Bronchial epithelial cell (primary cell): ENCODE results near the gene PPM1D. TPM values are rescaled to one million over a fixed set of nuclear protein-coding genes. Genes with fewer than 3 reads are reported as not detected.
A peak's percentile ranks its signal among the peaks of the same experiment; 100 is the strongest.
"Not testable (repeated sequence)": the region's sequence is repeated elsewhere in the genome, so short reads cannot be mapped to it uniquely, and the experiment has no call there.

Source experiments
- DNase-seq: peaks from one replicate; pipeline ENCODE4 v3.0.0-alpha.2; 2010; ENCODE audit warnings: low read depth
- FAIRE-seq: peaks from 2 replicates; lab custom pipeline; 2011; peaks lifted over from hg19 to GRCh38; lab: Jason Lieb, UNC
- H3K27me3 ChIP-seq: 2 replicates; pipeline ENCODE4 v1.5.1; 2011; ENCODE audit warnings: low read length; ENCODE audit not compliant: control insufficient read depth, insufficient read depth
- H3K36me3 ChIP-seq: 2 replicates; pipeline ENCODE4 v1.5.1; 2011; ENCODE audit warnings: low read length; ENCODE audit not compliant: control insufficient read depth, insufficient read depth
- H3K4me3 ChIP-seq: 2 replicates; pipeline ENCODE4 v1.5.1; 2011; ENCODE audit warnings: mild to moderate bottlenecking, low read depth, low read length, control low read depth
- CTCF ChIP-seq: IDR thresholded peaks from 2 replicates; pipeline ENCODE4 v1.5.1; 2011; ENCODE audit warnings: mild to moderate bottlenecking, moderate library complexity, low read length, control low read depth, inconsistent platforms; ENCODE audit not compliant: insufficient read depth, severe bottlenecking
- total RNA-seq: library from RNA; depleted of rRNA; stranded (reverse); fragments of >200 nt; gene quantifications from 2 replicates; pipeline ENCODE4 v1.2.1, GENCODE V29; 2014

The PPM1D gene
- total RNA-seq, 1 donor from 2014 or later, result 3.2 TPM

GRCh38 chr17:60585887-60586286 is 14.1 kb upstream of the PPM1D start:
- no peaks in the 10 kb centered on the region for H3K27me3 ChIP-seq
- H3K36me3 ChIP-seq, result no peaks in the 10 kb centered on the region
- H3K4me3 ChIP-seq, result no peak overlapping the region
- TF ChIP-seq CTCF, result no peak
- FAIRE-seq, result no peak
- no peak for DNase-seq

- DNase-seq (no peak), FAIRE-seq (no peak)
- H3K27me3 ChIP-seq, result no peaks in the 10 kb centered on the region
- H3K36me3 ChIP-seq, result no peaks in the 10 kb centered on the region
- peak; percentile 36 for TF ChIP-seq CTCF
- no peak overlapping the region for H3K4me3 ChIP-seq
Observed at GRCh38 chr17:60586288-60586974, 13.6 kb upstream of the PPM1D start.

- no peaks in the 10 kb centered on the region for H3K27me3 ChIP-seq
- no peak for FAIRE-seq
Observed at GRCh38 chr17:60590070-60590469, 9.9 kb upstream of the PPM1D start.

GRCh38 chr17:60592750-60593149 is 7.2 kb upstream of the PPM1D start:
- H3K4me3 ChIP-seq, result no peak overlapping the region
- no peak for FAIRE-seq
- no peak for DNase-seq
- H3K36me3 ChIP-seq, result no peaks in the 10 kb centered on the region
- H3K27me3 ChIP-seq, result no peaks in the 10 kb centered on the region
- TF ChIP-seq CTCF, result no peak

More at GRCh38 chr17:60590070-60590469, 9.9 kb upstream of the PPM1D start:
- Histone ChIP-seq H3K36me3 (no peaks in the 10 kb centered on the region), H3K4me3 (no peak overlapping the region)
- DNase-seq, result no peak
- TF ChIP-seq CTCF, result no peak

GRCh38 chr17:60593441-60594036 is 6.5 kb upstream of the PPM1D start:
- not testable (repeated sequence) for DNase-seq, H3K4me3 ChIP-seq, H3K36me3 ChIP-seq, FAIRE-seq, H3K27me3 ChIP-seq

GRCh38 chr17:60594170-60594569 is 5.8 kb upstream of the PPM1D start:
- DNase-seq, FAIRE-seq, H3K27me3 ChIP-seq, H3K4me3 ChIP-seq, H3K36me3 ChIP-seq: not testable (repeated sequence)
